Activated CD8-positive, alpha-beta T cell treated with anti-CD3 and anti-CD28 coated beads for 36 hours (primary cell): ENCODE measurements around the gene TPP1. TPM values are rescaled to one million over a fixed set of nuclear protein-coding genes. Genes with fewer than 3 reads are reported as not detected.

Source experiments
- ATAC-seq: fragments of 200-7000 bp; cut with Tn5 transposase; one replicate; pipeline ENCODE4 v1.10.0; 2021; ENCODE audit warnings: mild to moderate bottlenecking, moderate library complexity
- CTCF ChIA-PET: fragments of 350-600 bp; sonication (Branson Sonifier 250); formaldehyde crosslinking; loops from one replicate; lab custom pipeline; 2021; ENCODE audit warnings: antibody characterized with exemption; lab: Charles Lee
- POLR2A ChIA-PET: fragments of 350-600 bp; sonication (Branson Sonifier 250); formaldehyde crosslinking; loops from one replicate; lab custom pipeline; 2021; ENCODE audit warnings: antibody characterized with exemption; lab: Charles Lee
- DNase-seq: peaks from one replicate; pipeline ENCODE4 v3.0.0-alpha.2; 2020
- H3K27ac Mint-ChIP-seq: one replicate; pipeline ENCODE4 v1.8.0; 2021; ENCODE audit warnings: mild to moderate bottlenecking, mixed read lengths
- H3K27me3 Mint-ChIP-seq: one replicate; pipeline ENCODE4 v1.8.0; 2021; ENCODE audit warnings: mixed read lengths
- H3K36me3 Mint-ChIP-seq: one replicate; pipeline ENCODE4 v1.8.0; 2021; ENCODE audit warnings: low read depth, mixed read lengths
- H3K4me1 Mint-ChIP-seq: one replicate; pipeline ENCODE4 v1.8.0; 2021; ENCODE audit warnings: low read depth, mixed read lengths
- H3K4me3 Mint-ChIP-seq: one replicate; pipeline ENCODE4 v1.8.0; 2021; ENCODE audit warnings: mild to moderate bottlenecking, moderate library complexity, mixed read lengths
- H3K9me3 Mint-ChIP-seq: one replicate; pipeline ENCODE4 v1.8.0; 2021; ENCODE audit warnings: mixed read lengths
- intact Hi-C: fragments of 100-400 bp; cut with micrococcal nuclease; formaldehyde crosslinking; loops from one replicate; pipeline ENCODE4 v1.10.0; 2022
- total RNA-seq, 2 experiments: library from RNA; stranded (reverse); gene quantifications; one replicate each; pipeline ENCODE4 v1.2.3, GENCODE V29; 2021
- TF ChIP-seq, protein P1 (sequence below): fragments of 200-600 bp; IDR thresholded peaks from one replicate; pipeline ENCODE4 v1.8.0; 2022; ENCODE audit warnings: antibody characterized with exemption, mild to moderate bottlenecking

TPP1 gene
- total RNA-seq, 2 experiments from 2014 or later: 28.1 to 31.4 TPM

DNA sequence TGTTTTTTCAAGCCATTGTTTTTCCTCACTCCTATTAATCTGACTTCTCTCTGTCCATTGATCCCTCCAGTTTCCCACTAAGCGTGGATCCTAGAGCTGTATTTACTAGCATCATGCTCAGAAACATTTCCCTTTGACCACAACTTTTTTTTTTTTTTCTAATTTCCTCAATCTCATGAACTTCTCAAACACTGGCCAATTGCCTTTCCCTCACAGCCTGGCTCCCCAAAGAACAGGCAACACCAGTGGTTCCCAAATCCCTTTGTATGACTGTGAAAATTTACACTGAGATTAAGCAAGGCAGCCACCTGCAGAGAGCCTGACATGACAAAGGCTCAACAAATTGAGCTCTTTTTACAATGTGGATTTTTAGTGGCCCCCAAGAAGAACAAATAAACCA, 1.4 kb upstream of the TPP1 start:
- intact Hi-C loops: no loop called here
- no peak overlapping the region for H3K4me3 Mint-ChIP-seq
- H3K9me3 Mint-ChIP-seq: no peaks in the 10 kb centered on the region
- ATAC-seq: no peak
- DNase-seq: no peak
- CTCF ChIA-PET: interaction anchor here (1.1 to 1.4 kb wide), 2 partner anchors 31 to 117 kb away, joined by 4 to 5 read pairs; no protein-coding TSS in a partner anchor
- H3K4me1 Mint-ChIP-seq: peaks cover 3% of the 10 kb centered on the region
- no peak overlapping the region for H3K27ac Mint-ChIP-seq
- peaks cover 5% of the 10 kb centered on the region for H3K36me3 Mint-ChIP-seq
- POLR2A ChIA-PET: interaction anchor here (0.5 to 2.0 kb wide), 6 partner anchors 8 to 73 kb away, joined by 3 to 6 read pairs (median 3); partner anchors contain the start of gene TAF10
- TF ChIP-seq, protein P1, sequence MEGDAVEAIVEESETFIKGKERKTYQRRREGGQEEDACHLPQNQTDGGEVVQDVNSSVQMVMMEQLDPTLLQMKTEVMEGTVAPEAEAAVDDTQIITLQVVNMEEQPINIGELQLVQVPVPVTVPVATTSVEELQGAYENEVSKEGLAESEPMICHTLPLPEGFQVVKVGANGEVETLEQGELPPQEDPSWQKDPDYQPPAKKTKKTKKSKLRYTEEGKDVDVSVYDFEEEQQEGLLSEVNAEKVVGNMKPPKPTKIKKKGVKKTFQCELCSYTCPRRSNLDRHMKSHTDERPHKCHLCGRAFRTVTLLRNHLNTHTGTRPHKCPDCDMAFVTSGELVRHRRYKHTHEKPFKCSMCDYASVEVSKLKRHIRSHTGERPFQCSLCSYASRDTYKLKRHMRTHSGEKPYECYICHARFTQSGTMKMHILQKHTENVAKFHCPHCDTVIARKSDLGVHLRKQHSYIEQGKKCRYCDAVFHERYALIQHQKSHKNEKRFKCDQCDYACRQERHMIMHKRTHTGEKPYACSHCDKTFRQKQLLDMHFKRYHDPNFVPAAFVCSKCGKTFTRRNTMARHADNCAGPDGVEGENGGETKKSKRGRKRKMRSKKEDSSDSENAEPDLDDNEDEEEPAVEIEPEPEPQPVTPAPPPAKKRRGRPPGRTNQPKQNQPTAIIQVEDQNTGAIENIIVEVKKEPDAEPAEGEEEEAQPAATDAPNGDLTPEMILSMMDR: no peak
- no peaks in the 10 kb centered on the region for H3K27me3 Mint-ChIP-seq

DNA sequence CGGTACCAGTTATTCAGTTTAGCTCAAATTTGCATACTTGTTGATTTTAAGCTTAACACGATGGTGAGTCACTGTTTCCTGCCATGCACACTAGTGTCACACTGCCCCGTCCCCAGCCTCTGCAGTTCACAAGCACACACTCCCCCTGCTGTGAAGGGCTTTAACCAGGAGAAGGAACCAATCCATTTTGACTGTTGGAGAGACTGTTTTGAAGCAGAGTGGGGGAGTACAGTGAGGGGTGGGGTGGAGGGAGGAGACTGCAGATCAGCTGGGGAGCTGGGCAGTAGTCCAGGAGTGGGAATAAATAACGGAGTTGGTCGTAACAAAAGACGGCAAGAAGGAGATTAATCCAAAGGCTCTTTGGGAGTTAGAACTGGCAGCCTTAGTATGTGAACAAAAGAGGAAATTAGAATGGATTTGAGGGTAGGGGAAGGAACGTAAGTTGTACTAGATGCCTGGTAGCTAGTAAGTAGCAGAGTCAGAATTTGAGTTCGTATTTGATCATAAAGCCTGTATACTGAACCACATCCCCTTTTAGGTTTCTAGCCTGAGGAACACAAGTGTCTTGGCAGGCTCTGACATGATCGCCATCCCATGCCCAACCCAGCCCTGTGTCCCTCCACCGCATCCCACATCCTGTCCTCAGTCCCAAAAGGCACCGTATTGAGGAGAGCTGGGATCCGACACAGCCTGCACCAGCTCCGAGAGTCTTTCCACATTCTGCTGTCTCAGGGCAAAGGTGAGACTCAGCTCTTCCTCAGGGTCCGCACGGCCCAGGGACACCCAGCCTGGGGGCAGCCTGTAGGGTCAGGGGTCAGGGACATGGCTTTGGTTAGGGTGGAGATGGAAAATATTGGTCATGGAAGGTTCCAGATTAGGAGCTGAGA, 862 bp downstream of the TPP1 start:
- peaks cover 3% of the 10 kb centered on the region for H3K4me1 Mint-ChIP-seq
- no peak overlapping the region for H3K27ac Mint-ChIP-seq
- ATAC-seq (peak; percentile 46), DNase-seq (peak; percentile 80)
- no peaks in the 10 kb centered on the region for H3K9me3 Mint-ChIP-seq
- H3K27me3 Mint-ChIP-seq: no peaks in the 10 kb centered on the region
- H3K4me3 Mint-ChIP-seq: no peak overlapping the region
- POLR2A ChIA-PET: interaction anchor here (0.7 to 3.3 kb wide), 15 partner anchors 9 to 308 kb away, joined by 3 to 20 read pairs (median 5); partner anchors contain the start of genes DCHS1, ILK, MRPL17 and RRP8
- CTCF ChIA-PET: interaction anchor here (0.6 to 2.7 kb wide), 15 partner anchors 11 to 239 kb away, joined by 3 to 23 read pairs (median 4); partner anchors contain the start of genes ILK, MRPL17 and RRP8
- TF ChIP-seq, protein P1: no peak
- peaks cover 6% of the 10 kb centered on the region for H3K36me3 Mint-ChIP-seq
- intact Hi-C loops: loop anchor here (10.0 kb wide), 1 partner anchor 126 kb away; no protein-coding TSS in a partner anchor

DNA sequence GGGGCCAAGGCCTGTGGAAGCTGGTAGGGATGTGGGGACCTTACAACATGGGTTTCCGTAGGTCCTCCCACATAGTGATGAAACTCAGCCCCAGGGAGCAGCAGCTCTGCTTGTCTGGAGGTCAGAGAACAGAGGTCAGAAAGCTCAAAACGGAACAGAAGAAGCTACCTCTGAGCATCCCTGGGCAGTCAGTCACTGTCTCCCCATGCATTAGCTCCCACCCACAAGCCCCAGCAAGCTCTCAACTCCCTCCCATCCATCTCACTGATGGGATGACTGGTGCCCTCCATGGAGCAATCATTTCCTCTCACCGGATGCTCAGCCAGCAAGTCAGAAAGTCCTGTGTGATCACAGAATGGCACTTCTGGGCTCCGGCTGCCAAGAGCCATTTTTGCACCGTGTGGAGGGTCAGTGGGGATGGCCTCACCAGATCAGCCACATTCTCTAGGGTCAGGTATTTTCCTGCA, 1.9 kb downstream of the TPP1 start:
- no peak for DNase-seq
- POLR2A ChIA-PET: interaction anchor here (1.6 to 3.3 kb wide), 6 partner anchors 10 to 65 kb away, joined by 4 to 20 read pairs (median 16); partner anchors contain the start of genes ILK, MRPL17 and RRP8
- Mint-ChIP-seq H3K4me3 (no peak overlapping the region), H3K9me3 (no peaks in the 10 kb centered on the region), H3K27ac (no peak overlapping the region), H3K27me3 (no peaks in the 10 kb centered on the region), H3K36me3 (peaks cover 6% of the 10 kb centered on the region), H3K4me1 (peaks cover 3% of the 10 kb centered on the region)
- intact Hi-C loops: loop anchor here (10.0 kb wide), 1 partner anchor 127 kb away; no protein-coding TSS in a partner anchor
- TF ChIP-seq, protein P1: no peak
- CTCF ChIA-PET: interaction anchor here (1.4 to 2.7 kb wide), 4 partner anchors 50 to 138 kb away, joined by 3 to 23 read pairs (median 16); partner anchors contain the start of gene MRPL17
- no peak for ATAC-seq

DNA sequence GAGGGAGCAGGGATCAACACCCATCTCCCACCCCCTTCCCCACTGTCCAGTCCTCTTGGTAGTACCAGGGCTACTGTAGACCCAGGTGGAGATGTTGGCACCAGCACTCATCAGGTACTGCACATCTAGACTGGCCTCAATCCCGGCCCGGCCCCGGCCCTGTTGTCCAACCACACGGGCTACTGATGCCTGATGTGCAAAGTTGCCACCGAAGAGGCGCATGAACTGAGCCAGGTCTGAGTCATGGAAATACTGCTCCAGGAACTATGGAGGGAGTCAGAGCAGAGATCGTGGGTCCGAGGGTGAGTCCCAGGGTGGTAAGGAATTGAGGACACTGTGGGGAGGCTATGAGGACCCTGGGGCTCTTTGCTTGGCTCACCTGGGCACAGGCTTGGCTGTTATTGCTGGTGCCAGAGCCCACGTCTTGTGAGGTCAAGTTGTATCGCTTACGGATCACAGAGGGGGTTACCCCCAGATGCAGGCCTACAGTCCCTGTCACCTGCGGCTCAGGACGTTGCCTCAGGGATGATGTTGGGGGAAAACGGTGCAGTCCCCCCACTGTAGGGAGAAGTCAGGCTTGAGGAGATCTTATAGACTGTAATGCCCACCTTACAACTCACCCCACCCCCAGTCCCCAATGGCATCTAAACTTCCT, 2.5 kb downstream of the TPP1 start:
- no peak overlapping the region for H3K27ac Mint-ChIP-seq
- H3K9me3 Mint-ChIP-seq: no peaks in the 10 kb centered on the region
- intact Hi-C loops: loop anchor here (10.0 kb wide), 1 partner anchor 128 kb away; no protein-coding TSS in a partner anchor
- no peak overlapping the region for H3K4me3 Mint-ChIP-seq
- CTCF ChIA-PET: no interaction called here
- H3K36me3 Mint-ChIP-seq: peaks cover 6% of the 10 kb centered on the region
- TF ChIP-seq, protein P1: no peak
- H3K4me1 Mint-ChIP-seq: peaks cover 3% of the 10 kb centered on the region
- no peaks in the 10 kb centered on the region for H3K27me3 Mint-ChIP-seq
- no peak for ATAC-seq
- DNase-seq: no peak
- POLR2A ChIA-PET: interaction anchor here (3.3 kb wide), 2 partner anchors 9 to 32 kb away, joined by 18 to 20 read pairs; no protein-coding TSS in a partner anchor
